SKM-1 treated with dmso at 0.1 percent for 144 hours (cell line): ENCODE data around the gene SERPINB6.
"Not testable (repeated sequence)": the region's sequence is repeated elsewhere in the genome, so short reads cannot be mapped to it uniquely, and the experiment has no call there.

Experiments
- DNase-seq: peaks from one replicate; lab custom pipeline; 2025; ENCODE audit not compliant: unreplicated experiment; lab: John Stamatoyannopoulos, UW

The SERPINB6 gene

GRCh38 chr6:2940010-2940850, 31.1 kb downstream of the SERPINB6 start:
- no peak for DNase-seq

DNA sequence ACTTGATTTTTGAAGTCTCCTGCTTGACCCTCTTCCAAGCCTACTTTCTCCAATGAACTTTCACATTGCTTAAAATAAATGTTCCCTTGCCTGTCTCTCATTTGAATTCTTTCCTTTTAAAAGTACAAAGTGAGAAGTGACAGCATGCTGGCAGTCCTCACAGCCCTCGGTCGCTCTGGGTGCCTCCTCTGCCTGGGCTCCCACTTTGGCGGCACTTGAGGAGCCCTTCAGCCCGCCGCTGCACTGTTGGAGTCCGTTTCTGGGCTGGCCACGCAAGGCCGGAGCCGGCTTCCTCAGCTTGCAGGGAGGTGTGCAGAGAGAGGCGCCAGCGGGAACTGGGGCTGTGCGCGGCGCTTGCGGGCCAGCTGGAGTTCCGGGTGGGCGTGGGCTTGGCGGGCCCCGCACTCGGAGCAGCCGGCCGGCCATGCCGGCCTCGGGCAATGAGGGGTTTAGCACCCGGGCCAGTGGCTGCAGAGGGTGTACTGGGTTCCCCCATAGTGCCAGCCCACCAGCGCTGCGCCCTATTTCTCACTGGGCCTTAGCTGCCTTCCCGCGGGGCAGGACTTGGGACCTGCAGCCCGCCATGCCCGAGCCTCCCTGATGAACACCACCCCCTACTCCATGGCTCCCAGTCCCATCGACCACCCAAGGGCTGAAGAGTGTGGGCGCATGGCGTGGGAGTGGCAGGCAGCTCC, 31.9 kb downstream of the SERPINB6 start:
- no peak for DNase-seq

DNA sequence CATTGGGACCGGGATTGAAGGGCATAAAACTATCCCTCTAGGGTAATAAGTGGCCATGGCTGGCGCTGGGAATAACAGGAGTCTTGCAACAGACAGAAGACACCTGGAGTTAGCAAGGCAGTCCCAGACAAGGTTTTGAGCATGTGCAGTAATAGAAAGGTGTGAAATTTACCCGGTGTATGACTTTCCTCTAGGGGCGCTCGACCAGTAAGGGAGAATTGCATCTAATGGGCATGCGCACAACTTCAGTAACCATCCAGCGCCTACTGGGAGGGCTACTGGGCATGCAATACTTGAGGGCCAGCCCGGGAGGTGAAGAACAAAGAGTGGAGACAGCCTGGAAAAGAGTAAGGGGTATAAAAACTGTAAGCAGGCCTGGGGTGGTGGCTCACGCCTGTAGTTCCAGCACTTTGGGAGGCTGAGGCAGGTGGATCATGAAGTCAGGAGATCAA, 32.7 kb downstream of the SERPINB6 start:
- DNase-seq = peak; percentile 10

GRCh38 chr6:2938004-2938631, 33.2 kb downstream of the SERPINB6 start:
- no peak for DNase-seq

DNA sequence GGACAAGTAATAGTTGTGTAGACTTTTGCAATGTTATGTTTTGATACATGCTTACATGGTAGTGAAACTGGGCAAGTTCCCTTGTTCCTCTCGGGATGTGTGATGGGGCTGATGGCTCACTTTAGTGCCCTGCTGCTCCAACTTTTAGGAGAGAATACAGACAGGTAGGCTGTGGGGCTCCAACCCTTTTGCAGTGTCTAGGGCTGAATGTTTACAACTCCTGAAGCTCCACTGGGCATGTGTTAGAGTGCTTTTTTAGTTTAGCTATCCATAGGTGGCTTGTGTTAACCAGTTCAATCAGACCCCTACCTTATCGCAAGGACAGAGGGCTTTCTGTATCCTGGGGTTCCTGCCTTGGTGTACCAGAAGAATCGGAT, 33.8 kb downstream of the SERPINB6 start:
- DNase-seq = no peak

DNA sequence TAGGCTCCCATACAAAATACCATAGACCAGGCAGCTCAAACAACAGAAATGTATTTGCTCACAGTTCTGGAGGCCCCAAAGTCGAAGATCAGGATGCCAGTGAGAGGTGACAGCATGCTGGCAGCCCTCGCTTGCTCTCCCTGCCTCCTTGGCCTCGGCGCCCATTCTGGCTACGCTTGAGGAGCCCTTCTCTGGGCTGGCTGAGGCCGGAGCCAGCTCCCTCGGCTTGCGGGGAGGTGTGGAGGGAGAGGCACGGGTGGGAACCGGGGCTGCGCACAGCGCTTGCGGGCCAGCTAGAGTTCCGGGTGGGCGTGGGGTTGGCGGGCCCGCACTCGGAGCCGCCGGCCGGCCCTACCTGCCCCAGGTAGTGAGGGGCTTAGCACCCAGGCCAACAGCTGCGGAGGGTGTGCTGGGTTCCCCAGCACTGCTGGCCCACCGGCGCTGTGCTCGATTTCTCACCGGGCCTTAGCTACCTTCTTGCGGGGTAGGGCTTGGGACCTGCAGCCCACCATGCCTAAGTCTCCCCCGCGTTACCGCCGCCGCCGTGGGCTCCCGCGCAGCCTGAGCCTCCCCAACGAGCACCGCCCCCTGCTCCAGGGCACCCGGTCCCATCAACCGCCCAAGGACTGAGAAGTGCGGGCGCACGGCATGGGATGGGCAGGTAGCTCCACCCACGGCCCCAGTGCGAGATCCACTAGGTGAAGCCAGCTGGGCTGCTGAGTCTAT, 35.6 kb downstream of the SERPINB6 start:
- no peak for DNase-seq

DNA sequence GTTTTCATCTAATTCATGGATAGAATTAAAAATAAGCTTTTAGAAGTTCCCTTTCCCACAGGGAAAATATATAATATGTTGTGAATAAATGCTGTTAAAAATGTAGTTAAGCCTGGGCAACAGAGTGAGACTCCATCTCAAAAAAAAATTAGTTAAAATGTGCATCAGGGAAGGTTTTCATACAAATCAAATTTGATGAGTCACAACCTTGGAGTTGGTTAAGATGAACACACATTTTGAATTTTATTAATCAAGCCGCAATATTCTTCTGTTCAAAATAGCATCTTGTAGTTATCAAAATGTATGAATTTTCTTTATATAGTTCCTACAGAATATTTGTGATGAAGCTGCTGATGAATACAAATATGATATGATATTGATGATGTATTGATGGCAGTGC, 37.3 kb downstream of the SERPINB6 start:
- no peak for DNase-seq

GRCh38 chr6:2932911-2933310, 38.5 kb downstream of the SERPINB6 start:
- DNase-seq = not testable (repeated sequence)

DNA sequence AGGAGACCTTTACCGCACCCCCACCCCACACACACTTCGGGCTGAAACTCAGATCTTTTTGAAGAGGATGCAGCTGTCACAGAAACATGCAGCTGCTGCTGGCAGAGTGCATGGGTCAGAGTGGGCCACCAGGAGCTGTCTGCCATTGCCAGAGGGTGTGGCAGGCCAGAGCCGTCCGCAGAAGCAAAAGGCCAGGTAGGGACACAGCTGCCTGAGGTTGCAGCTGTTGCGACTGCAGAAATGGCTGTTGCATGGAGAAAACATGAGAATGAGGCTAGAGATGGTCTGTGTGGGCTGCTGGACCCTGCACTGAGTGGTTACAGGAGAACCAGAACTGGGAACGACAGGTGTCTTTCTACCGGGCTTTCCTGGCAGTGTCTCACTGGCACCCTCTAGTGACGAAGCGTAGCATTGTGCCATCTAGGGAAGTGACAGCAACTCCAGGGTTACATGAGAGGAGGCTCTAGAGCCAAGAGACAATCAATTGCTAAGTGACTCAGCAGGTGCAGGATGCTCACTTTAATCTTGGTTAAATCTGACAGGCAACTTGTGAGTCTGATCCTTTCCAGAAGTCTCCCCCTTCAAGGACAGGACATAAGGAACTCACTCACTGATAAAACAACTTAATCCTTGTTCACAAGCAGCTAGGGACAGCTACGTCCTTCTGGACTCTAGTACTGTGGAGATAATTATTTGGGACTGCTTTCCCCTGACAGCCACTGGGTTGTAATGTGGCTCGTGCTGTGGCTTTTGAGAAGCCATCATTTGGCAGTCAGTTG, 39.2 kb downstream of the SERPINB6 start:
- DNase-seq = peak; percentile 51

GRCh38 chr6:2931055-2931454, 40.3 kb downstream of the SERPINB6 start:
- no peak for DNase-seq

DNA sequence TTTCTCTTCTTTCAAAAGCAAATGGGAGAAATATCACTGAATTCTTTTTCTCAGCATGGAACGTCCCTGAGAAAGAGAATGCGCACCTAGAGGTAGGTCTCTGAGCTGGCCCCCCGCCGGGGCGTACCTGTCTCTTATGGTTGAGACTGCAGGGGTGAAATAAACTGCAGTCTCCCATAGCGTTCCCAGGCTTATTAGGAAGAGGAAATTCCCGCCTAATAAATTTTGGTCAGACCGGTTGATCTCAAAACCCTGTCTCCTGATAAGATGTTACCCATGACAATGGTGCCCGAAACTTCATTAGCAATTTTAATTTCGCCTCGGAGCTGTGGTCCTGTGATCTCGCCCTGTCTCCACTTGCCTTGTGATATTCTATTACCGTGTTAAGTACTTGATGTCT, 43.4 kb downstream of the SERPINB6 start:
- not testable (repeated sequence) for DNase-seq

DNA sequence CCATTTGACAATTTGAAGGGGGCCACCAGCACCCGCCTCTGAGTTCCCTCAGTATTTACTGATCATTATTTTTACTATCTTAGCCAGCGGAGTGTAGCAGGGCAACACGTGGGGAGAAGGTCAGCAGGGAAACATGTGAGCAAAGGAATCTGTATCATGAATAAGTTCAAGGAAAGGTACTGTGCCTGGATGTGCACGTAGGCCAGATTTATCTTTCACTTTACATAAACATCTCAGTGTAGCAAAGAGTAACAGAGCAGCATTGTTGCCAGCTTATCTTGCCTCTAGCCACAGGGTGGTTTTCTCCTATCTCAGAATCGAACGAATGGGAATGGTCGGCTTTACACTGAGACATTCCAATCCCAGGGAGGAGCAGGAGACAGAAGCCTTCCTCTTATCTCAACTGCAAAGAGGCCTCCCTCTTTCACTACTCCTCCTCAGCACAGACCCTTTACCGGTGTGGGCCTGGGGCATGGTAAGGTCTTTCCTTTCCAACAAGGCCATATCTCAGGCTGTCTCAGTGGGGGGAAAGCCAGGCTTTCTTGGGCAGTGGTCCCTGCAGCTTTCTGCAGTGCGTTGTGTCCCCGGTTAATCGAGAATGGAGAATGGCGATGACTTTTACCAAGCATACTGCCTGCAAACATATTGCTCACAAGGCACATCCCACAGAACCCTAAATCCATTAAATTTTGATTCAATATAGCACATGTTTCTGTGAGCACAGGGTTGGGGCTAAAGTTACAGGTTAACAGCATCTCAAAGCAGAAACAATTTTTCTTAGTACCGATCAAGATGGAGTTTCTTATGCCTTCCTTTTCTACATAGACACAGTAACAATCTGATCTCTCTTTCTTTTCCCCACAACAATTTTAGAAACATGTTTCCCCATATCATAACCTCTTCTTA, 45.3 kb downstream of the SERPINB6 start:
- not testable (repeated sequence) for DNase-seq

GRCh38 chr6:2921520-2922115, 49.7 kb downstream of the SERPINB6 start:
- DNase-seq = no peak

GRCh38 chr6:2920671-2921112, 50.7 kb downstream of the SERPINB6 start:
- DNase-seq = no peak

- no peak for DNase-seq
Observed at GRCh38 chr6:2919886-2920285, 51.5 kb downstream of the SERPINB6 start.

DNA sequence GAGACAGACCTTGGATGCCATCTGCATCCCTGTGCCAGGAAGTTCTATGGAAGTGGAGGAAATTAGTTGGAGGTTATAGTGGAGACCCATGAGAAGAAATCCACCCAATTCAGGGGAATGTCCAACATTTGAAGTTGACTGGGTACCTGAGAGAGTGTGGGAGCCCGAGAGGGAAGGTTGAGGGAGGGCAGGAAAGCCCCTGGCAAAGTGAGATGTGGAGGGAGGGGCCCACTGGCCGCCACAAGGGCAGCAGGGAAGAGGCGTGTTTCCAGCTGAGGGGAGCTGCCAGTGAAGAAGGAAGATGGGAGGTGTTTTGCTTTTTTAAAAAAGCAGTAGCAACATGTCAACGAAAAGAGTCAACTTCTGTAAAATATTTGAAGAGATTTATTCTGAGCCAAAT, 52.0 kb downstream of the SERPINB6 start:
- no peak for DNase-seq

- DNase-seq = no peak
Observed at GRCh38 chr6:2918936-2919335, 52.4 kb downstream of the SERPINB6 start.

GRCh38 chr6:2917801-2918445, 53.4 kb downstream of the SERPINB6 start:
- DNase-seq = no peak
